ENCODE data around the gene SMARCC2. TPM values are rescaled to one million over a fixed set of nuclear protein-coding genes. Genes with fewer than 3 reads are reported as not detected.
A peak's percentile ranks its signal among the peaks of the same experiment; 100 is the strongest.

SMARCC2 gene
- total and polyA plus RNA-seq, 9 of the 15 experiments (the other 6 are each of a cell fraction or from before 2014, with no cell fraction given) = 11.9 to 86.0 (median 36.6) TPM

- TF ChIP-seq CHD7 (IDR thresholded peaks at IDR 0.05; ENCODE audit: low read depth, low read length) = no peak
- peak in 1 of 2 experiments; percentile 42; a peak in 1 of 4 replicates for TF ChIP-seq TEAD1 (CRISPR knock-in tag; IDR thresholded peaks at IDR 0.05)
- TF ChIP-seq HDAC2 (IDR thresholded peaks at IDR 0.05) = peak; percentile 35; the same call in 1 of the 2 replicates
- no peak for TF ChIP-seq MCM3 (IDR thresholded peaks at IDR 0.05)
- TF ChIP-seq CREBBP (IDR thresholded peaks at IDR 0.05; ENCODE audit: low read depth, low read length) = no peak
- TF ChIP-seq ZBTB26 (CRISPR knock-in tag; IDR thresholded peaks at IDR 0.05) = no peak
- no peak for TF ChIP-seq ID3 (CRISPR knock-in tag; IDR thresholded peaks at IDR 0.05)
- TF ChIP-seq ID3 (tag; IDR thresholded peaks at IDR 0.05) = no peak
- no peak for TF ChIP-seq CEBPB (tag; IDR thresholded peaks at IDR 0.05)
- peak in 1 of 2 experiments; percentile 77; a peak in 1 of 4 replicates for TF ChIP-seq UBTF (IDR thresholded peaks at IDR 0.05; ENCODE audit: borderline replicate concordance in 1 of 2, low read depth in 2 of 2, low read length in 2 of 2)
- no peak for TF ChIP-seq ZNF780A (CRISPR knock-in tag; IDR thresholded peaks at IDR 0.05)
- TF ChIP-seq TBL1XR1 (IDR thresholded peaks at IDR 0.05; ENCODE audit: low read length in 2 of 2) = no peak
Observed at GRCh38 chr12:56221757-56222530, 32.7 kb upstream of the SMARCC2 start, which contains the start of gene RNF41 (continued).

Data from K562 (cell line).